Fibroblast of the conjunctiva (primary cell): ENCODE data around the gene PDE11A.
A peak's percentile ranks its signal among the peaks of the same experiment; 100 is the strongest.
"Not testable (repeated sequence)": the region's sequence is repeated elsewhere in the genome, so short reads cannot be mapped to it uniquely, and the experiment has no call there.

Source experiments
- DNase-seq: peaks from one replicate; pipeline ENCODE4 v3.0.0-alpha.2; 2010; ENCODE audit warnings: low read depth

The PDE11A gene

DNA sequence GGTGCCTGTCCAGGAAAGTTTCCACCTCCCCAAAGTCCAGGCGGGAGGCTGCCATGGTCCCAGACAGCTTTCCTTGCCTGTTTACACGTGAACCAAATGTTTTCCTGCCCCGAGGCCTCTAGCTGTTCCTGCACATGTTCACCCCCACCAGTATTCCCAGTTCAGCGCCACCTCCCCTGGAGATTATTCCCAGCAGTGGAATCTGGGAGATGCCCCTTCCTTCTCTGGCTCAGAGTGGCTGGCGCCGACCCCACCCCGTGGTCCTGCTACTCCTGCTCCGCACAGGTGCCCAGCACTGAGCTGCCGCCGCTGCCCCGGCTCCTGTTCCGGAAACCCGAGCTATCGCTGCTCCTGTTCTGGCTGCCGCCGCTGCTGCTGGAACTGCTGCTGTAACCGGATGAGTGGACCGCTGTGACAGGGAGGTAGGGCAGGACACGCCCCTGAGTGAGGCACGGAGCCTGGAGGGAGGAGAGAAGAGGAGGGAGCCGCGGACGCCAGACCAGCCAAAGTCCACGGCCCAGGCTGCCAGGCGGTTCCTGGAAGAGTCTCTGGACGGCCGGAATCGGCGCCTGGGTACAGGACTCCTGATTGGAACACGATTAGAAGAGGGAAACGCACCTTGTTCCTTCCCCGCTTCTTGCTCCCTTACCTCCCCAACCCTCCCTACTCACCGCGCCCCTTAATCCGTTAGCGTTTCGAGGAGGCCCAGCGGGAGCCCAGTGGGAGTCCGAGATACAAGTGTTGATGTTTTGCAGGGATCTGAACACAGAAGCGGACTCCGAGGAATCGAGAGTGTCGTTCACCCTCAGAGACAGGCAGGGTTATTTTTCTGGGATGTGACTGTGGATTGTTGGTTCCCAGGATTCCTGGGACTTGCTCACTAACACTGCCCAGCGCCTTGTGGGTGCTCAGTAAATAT is at the start of gene PDE11A:
Gene PDE11A (minus strand): TSS at position 395 of the 919 bp plus-strand sequence. CDS start 340 bp downstream, at position 55.
- DNase-seq, result peak; percentile 24

DNA sequence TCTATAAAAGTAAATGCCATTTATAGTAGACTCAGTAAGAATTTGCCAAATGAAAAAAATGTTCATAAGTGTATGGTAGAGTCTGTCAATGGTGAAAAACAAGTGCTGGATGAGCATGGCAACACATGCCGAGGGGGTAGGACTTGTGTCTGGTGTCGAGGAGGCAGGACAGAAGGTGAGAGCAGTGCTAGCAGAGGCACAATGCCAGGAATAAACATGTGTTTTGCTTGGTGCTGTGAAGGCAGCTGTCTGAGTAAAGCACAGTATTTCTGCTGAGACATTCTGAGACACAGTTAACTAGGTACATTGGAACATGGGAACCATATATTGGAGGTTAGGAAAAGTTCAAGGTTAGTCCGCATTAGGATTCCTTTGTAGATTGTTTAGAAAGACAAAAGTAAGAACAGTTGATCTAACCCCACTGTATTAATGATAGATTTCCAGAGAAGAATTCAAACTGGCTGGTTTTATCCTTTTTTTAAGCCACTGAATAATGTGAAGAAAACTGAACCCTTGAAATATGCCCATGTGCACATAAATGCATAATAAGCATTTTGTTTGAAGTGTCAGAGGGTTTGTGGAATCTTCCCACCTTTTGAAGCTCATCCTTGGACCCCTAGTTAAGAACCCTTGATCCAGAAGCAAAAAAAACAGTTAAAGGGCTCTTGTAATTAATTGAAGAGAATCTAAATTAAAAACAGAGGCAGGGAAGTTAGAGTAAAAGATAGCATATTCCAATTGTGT is 46.8 kb upstream of the PDE11A start:
- no peak for DNase-seq

DNA sequence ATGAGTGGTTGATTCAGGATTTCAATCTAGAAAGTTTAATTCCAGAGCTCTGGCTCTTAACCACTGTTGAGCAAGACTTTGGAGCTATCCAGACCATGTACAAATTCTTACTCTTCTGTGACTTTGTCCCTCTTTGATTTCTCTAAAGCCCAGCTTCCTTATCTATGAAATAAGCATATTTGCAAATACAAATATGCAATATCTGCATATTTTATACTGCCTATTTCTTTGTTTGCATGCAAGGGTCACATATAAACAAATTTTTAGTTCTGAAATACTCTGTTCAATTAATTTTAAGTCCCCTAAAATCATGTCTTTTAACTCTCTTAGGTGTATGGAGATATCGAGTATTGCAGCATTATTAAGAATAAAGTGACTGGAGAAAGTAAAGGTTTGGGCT is 45.1 kb upstream of the PDE11A start:
- no peak for DNase-seq

DNA sequence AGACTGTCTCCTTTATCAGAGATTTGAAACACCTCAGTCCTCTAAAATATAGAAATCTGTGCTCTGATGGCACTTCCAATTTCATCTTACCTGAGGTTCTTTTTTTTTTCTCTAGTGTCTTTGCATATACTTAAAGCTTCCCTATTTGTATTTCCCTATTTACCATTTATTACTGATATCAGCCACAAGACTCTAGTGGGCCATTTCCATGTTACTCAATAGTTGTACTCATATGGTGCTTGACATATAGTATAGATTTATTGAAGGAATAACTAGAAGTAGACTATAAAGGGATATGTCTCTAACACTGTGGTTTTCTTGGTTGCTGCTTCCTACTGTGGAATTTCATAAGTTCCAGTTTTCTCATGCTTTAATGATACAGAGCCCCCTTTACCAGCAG is 42.7 kb upstream of the PDE11A start:
- no peak for DNase-seq

DNA sequence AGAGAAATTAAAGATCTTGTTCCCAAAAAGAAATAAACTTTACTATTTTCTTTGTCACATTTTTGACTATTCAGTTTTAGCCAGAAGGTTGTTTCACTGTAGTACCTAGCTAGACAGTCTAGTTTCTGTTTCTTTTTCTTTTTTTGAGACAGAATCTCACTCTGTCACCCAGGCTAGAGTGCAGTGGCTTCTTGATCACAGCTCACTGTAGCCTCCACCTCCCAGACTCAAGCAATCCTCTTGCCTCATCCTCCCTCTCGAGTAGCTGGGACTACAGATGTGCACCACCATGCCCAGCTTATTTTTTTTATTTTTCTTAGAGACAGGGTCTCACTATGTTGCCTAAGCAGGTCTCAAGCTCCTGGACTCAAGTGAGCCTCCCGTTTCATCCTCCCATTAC is 41.9 kb upstream of the PDE11A start:
- DNase-seq, result no peak

DNA sequence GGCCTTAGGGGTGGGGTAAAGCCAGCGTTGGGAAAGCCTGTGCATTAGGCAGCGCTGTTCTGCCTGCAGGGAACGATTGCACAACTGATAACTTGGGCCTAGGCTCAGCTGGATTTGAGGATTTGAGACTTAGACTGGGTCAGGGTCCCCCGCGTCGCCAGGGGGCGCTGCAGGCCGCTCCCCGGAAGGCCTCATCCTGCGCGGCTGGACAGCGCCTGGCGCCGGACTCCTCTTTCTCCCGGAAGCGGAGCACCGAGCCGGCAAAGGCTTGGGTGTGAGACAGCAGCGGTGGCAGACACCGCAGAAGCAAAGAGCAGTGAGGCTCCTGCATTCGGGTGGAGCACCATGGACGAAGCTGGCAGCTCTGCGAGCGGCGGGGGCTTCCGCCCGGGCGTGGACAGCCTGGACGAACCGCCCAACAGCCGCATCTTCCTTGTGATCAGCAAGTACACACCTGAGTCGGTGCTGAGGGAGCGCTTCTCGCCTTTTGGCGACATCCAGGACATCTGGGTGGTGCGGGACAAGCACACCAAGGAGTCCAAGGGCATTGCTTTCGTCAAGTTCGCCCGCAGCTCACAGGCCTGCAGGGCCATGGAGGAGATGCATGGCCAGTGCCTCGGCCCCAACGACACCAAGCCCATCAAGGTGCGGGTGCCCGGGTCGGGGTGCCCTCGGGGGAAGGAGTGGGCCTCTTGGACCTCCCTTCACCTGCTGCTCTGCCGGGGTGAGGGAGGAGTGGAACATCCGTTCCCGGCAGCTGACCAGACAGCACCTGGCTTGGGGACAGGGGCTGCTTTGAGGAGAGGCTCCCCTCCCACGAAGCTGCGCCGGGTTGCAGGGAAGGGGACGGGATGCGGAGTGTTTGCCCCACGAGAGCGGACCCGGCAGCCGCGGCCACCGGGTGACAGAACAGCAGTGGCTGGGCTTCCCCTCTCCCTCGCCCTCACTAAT is 39.9 kb upstream of the PDE11A start, which contains the start of gene RBM45:
Gene RBM45 (plus strand): TSS at position 236 of the 951 bp plus-strand sequence. CDS start 110 bp downstream, at position 346.
- DNase-seq, result peak; percentile 89

DNA sequence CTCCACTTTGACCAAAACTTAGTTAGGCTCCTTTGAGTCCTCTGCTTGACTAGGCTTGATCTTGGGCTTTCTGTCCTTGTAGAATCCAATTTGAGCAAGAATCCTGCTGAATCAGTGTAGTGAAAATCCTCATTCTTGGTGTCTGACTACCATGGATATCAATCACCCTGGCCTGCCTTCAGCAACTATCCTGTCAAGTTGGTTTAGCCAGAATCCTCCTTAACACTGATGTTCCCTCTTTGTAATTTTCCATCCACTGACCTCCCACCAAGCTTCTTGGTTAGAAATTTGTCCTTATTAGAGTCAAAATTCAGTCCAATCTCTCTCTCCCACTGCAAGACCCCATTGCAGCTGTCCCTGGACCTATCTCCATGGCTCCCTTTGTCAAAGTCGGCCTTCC is 39.2 kb upstream of the PDE11A start:
- no peak for DNase-seq

DNA sequence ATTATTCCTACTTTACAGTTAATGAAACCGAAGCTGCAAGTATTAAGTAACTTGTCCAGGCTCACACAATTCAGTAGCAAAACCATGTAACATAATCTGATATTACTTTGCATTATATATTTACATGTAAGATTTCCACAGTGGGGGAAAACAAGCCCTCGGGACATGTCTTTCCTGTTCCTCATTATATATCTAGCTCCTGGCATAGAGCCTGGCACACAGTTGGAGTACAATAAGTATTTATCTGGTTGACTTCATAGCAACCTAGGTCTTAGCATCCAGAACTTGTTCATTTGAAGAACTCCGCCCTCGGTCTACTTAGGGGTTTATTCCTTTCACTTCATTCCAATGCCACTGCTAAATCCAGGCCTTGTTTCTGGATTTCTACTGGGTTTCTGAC is 38.1 kb upstream of the PDE11A start:
- no peak for DNase-seq

DNA sequence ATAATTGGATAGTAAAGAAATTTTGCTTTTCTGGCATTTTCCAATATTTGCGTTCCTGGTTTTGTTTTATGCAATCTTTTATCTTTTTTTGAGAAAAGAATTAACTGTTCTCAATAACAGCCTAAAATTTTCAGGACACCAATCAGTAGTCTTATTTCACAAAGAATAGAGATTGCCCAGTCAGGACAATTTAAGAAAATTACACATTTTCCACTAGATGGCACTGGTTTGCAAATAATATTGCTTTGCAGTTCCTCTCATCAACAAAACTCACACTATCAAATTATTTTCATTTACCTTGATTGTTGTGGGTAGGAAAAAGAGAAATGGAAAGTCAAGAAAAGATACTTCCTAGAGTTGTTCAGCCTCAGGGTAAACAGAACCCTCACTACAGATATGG is 37.2 kb upstream of the PDE11A start:
- peak; percentile 21 for DNase-seq

DNA sequence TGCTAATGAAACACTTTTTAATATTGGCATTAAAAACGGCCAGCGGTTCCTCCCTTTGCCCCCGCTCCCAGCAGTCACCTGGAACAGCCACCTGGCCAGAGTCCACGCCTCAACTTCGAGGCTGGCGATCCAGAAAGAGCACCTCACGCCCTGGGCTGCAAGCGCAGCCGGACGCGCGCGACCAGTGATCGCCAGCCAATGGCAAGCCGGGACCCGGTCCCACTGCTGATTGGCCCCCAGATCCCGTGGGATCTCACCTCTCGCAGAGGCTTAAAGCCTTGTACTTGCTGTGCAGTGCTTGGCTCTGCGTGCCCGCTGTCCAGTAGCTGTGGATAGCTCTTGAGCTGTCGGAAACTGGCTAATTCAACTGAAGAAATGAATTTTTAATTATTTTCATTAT is 35.6 kb upstream of the PDE11A start:
- DNase-seq, result no peak

DNA sequence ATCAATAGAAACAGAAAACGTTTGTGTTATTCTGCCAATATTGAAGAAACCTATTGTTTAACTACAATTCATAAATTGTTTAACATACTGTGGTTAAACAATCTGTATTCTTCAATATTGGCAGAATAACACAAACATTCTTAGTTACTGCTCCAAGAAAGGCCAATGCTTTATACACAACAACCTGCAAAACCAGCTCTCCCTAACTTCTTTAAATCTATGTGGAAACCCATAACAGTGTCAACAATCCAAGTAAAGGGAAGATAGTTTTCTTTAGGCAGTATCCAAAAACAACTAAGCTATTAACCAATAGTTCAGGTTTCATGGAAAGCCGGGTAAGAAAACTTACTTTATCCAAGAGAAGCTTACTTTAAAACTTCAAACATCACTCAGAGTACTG is 33.5 kb upstream of the PDE11A start:
- DNase-seq, result no peak

DNA sequence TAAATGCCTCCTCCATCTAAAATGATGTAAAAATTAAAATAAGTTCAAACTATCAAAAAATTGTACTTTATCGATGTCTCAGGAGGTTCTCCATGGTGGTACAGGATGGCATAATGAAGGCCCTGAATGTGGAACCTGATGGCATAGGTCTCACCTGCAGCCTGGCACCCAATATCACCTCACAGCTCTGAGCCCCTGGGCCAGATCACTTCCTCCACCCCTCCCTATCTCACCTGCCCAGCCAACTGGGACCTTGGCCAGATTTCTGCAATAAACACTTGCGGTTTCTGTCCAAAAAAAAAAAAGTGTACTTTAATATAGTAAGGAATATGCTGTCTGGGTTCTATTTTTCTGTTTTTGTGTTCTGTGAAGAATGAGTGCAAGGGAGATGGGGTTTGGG is 33.0 kb upstream of the PDE11A start:
- no peak for DNase-seq

DNA sequence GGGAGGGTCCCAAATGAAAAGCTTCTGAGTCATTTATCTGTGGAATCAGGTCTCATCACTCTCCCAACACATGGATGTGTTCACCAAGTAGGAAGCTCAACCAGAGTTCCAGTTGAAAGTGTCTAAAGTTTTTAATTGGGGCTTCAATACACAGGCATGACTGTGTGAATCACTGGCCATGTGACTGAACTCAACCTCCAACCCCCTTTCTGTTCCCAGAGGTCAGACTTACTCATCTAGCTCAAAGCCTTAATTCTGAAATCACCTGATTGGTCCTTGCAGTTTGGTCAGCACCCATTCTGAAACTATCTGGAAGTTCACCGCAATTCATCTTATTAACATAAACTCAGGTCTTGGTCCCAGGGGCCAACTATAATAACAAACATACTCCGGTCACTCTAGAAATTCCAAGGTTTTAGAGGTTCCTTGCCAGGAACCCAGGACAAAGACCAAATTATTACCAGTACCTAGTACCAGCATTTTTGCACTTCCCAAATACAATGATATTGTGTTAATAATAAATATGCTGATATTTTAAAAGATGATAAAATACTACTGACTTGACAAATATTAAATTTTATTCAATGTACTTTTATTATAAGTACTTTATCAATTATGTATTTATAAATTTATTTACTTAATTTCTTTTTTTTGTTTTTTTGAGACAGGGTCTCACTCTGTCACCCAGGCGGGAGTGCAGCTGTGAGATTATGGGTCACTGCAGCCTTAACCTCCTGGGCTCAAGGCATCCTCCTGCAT is 28.9 kb upstream of the PDE11A start:
- DNase-seq, result no peak

DNA sequence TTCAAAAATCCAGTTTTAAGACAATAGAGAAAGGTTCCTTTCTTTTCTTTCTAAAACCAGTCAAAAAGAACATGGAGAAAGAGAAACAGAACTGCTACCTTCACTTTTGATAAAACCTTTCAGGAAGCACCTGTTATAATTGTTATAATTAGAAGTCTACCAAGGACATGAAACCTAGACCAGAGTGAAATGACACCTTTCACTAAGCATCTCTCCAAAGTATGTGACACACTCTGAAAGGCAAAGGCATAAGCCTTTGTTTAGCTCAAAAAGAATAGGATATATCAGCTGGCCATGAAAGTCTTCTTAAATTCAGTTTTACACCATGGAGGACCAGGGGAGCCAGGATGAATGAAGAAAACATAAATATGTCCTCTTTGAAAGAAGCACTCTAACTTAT is 20.9 kb upstream of the PDE11A start:
- DNase-seq, result no peak

DNA sequence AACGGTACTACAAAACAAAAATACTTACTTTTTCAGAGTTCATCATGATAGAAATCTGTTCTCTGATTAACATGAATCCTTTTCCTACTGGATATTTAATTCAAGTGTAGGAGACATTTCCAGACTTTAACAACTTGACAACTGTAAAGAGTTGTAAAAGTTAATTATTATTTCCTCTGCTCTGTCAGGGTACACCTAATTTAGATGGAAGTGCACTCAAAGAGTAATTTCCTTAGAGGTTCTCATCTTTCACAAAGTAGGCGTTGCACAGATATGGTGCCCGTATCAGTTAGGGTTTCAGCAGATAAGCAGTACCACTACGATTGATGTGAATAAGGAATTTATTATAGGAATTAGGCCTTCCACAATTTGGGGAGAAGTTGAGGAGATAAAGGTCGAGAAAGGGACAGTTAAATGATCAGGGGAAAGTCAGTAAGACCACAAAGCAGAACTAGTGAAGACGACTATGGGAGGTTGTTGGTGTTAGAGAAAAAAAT is 16.2 kb upstream of the PDE11A start:
- no peak for DNase-seq

DNA sequence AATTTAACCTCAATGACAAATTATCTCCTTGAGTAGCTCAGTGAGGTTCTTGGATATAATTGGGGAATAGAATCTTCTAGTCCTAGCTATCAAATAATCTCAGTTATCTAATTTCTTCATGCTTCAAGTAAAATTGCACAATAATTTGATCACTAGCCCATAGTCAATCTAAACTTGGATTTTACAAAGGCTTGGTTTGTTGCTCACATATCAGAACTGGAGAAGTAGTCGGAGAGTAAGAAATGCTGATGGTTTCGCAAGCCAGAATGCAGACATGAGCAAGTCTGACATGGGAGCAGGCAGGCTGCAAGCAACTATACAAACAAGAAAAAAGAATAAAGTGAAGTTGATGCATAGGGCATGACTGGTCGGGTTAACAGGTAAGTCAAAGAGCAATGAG is 11.7 kb upstream of the PDE11A start:
- no peak for DNase-seq

DNA sequence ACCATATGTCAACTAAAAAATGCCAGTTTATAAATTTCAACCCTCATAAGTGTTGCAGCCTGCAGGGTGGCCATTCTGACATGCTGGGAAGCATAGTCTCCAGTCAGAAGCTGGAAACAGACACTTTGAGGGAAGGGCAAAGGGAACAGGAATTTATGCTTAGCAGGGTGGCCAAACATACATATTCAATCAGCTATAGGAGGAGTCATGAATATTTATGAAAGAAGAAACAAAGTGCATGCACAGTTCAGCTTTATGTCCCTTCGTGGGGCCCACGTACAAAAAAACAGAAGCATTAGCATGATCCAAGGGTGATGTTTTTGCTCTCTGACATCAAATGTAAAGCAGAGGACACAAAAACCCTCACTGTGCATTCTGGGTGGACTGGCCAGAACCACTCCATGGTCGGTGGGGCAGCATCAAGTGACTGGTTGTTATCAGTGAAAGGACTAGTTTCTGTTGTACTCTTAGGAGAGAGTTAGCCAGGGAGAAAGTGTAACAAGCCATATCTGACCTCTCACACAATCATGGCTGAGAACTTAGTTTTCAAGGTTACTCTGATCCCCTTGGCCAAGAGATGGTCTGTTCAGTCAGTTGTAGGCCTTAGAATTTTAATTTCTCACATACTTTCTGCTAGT is 9.9 kb upstream of the PDE11A start:
- DNase-seq, result no peak

DNA sequence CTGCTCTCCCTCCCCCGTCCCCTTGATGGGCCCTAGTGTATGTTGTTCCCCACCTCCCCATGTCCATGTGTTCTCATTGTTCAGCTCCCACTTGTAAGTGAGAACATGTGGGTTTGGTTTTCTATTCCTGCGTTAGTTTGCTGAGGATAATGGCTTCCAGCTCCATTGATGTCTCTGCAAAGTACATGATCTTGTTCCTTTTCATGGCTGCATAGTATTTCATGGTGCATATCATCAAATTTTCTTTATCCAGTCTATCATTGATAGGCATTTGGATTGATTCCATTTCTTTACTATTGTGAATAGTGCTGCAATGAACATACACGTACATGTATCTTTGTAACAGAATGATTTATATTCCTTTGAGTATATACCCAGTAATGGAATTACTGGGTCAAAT is 6.7 kb upstream of the PDE11A start:
- not testable (repeated sequence) for DNase-seq

DNA sequence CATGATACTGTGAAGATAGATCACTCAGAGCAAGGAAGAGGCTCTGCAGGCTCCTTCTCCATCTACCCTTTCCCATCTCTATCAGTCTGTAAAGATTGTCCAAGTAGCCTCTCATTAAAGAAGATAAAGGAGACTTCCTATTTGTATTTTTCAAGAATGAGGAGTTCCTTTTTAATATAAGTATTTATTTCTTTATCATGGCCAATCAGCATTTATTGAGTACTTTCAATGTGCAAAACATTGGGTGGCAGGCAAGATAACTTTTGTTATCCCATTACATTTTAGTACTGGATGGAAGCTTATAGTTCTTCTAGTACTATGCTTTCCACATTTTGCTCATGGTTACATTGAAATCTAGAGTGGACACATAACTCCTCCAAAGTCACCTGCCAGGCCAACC is 3.6 kb upstream of the PDE11A start:
- DNase-seq, result no peak

DNA sequence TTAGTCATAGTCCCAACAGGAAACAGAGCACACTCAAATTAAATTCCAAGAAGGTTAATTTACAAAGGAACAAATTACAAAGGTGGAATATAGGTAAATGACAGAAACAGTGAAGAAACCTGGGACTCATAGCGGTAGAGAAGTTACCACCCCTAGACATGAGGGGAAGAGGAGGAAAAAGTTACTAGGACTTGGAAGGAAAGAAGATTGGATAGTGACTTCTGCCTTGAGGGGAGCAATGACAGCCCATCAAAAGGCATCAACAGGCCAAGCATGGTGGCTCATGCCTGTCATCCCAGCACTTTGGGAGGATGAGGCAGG is 2.4 kb upstream of the PDE11A start:
- DNase-seq, result no peak
